BLaER1 treated with 17β-estradiol and CSF1 and Interleukin-3, amounts not matched to agents 10 nM and 100 nM (cell line): ENCODE measurements around the gene LRBA.
A peak's percentile ranks its signal among the peaks of the same experiment; 100 is the strongest.

Source experiments
- H3K27ac ChIP-seq, 11 experiments: shearing (Covaris generic); formaldehyde crosslinking; 2 replicates each; pipeline ENCODE4 v1.8.1; 2022
- H3K27me3 ChIP-seq, 11 experiments: shearing (Covaris generic); formaldehyde crosslinking; 2 replicates each; pipeline ENCODE4 v1.8.1; 2022
- H3K36me3 ChIP-seq, 11 experiments: shearing (Covaris generic); formaldehyde crosslinking; 2 replicates each; pipeline ENCODE4 v1.8.1; 2022
- H3K4me1 ChIP-seq, 10 experiments: shearing (Covaris generic); formaldehyde crosslinking; 2 replicates each; pipeline ENCODE4 v1.8.1; 2022
- H3K4me2 ChIP-seq, 11 experiments: shearing (Covaris generic); formaldehyde crosslinking; 2 replicates each; pipeline ENCODE4 v1.8.1; 2022
- H3K4me3 ChIP-seq, 10 experiments: shearing (Covaris generic); formaldehyde crosslinking; 2 replicates each; pipeline ENCODE4 v1.8.1; 2022
- H3K9ac ChIP-seq, 11 experiments: shearing (Covaris generic); formaldehyde crosslinking; 2 replicates each; pipeline ENCODE4 v1.8.1; 2022
- H3K9me3 ChIP-seq, 11 experiments: shearing (Covaris generic); formaldehyde crosslinking; replicated peaks in 1 of 11; 2 replicates each; pipeline ENCODE4 v1.8.1; 2022
- H4K20me1 ChIP-seq, 11 experiments: shearing (Covaris generic); formaldehyde crosslinking; 2 replicates each; pipeline ENCODE4 v1.8.1; 2022
- Cebpa-rat ChIP-seq, 11 experiments: shearing (Covaris generic); IDR thresholded peaks; 2 replicates each; pipeline ENCODE4 v1.8.1; 2022

The LRBA gene

DNA sequence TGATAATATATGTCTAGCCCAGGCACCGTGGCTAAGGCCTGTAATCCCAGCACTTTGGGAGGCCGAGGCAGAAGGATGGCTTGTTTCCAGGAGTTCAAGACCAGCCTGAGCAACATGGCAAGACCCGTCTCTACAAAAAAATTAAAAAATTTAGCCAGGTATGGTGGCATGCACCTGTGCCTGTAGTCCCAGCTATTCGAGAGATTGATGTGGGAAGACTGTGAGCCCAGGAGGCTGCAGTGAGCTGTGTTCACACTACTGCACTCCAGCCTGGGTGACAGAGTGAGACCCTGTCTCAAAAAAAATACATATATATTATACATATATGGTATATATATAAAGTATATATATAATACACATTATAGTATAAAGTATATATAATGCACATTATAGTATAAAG is 595.1 kb downstream of the LRBA start:
- Histone ChIP-seq H3K27me3 (no peaks in the 10 kb centered on the region), H3K4me2 (no peak overlapping the region), H3K4me1 (no peaks in the 10 kb centered on the region), H3K4me3 (no peak overlapping the region), H3K27ac (no peak overlapping the region), H4K20me1 (no peaks in the 10 kb centered on the region), H3K9ac (no peak overlapping the region), H3K9me3 (no peaks in the 10 kb centered on the region), H3K36me3 (peaks cover 0 to 5% (median 0%) of the 10 kb centered on the region in 11 experiments; a peak in 1 of 22 replicates)
- TF ChIP-seq Cebpa-rat (IDR thresholded peaks at IDR 0.05): no peak

DNA sequence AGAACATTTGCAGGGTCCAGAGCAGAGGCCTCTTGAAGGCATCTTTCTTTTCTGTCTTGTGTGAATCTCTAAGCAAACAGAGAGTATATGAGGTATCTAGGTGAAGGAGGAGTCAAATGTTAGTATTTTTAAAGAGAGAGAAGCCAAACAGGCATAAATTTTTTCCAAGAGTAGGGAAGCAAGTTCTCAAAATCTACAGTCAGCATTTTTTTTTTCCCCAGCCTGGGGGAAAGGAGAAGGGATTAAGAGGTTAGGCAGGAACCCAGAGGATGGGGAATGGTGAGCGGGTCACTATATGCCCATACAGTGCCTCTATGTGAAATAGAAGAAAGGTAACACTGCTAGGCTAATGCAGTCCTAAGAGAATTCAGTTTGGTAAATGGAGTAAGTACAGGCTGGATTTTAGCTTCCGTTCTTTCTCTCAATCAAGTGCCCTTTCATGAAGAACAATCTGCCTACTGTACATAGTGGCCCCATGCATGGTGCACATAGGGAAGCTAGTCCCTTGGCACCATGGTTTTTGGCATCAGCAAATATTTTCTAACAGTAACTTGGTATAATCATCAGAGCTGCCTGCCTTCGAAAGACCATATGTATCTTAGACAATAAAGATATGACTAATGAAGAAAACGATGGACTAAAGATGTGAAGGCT is 596.2 kb downstream of the LRBA start:
- Histone ChIP-seq H3K27me3 (no peaks in the 10 kb centered on the region), H3K9me3 (no peaks in the 10 kb centered on the region), H3K4me3 (no peak overlapping the region), H3K4me2 (no peak overlapping the region), H3K36me3 (peaks cover 0 to 5% (median 0%) of the 10 kb centered on the region in 11 experiments; a peak in 1 of 22 replicates), H4K20me1 (no peaks in the 10 kb centered on the region), H3K27ac (no peak overlapping the region), H3K4me1 (no peaks in the 10 kb centered on the region), H3K9ac (no peak overlapping the region)
- TF ChIP-seq Cebpa-rat (IDR thresholded peaks at IDR 0.05): no peak

DNA sequence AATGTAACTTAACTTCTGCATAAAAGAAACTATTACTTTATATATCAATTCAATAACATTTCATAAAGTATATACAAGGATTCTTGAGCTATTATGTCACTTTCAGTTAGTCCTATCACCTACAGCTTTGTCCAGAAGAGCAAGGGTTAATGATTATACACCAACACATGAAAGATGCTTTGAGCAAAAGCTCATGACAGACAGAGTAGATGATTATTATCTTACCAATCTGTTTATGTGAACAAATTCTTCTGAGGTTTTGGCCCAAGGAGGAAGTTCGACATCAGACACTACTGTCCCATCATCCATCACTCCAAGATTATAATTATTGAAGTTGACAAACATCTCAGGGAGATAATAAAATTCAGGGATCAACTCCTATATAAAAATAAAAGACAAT is 599.9 kb downstream of the LRBA start:
- H3K4me1 ChIP-seq: no peaks in the 10 kb centered on the region
- H3K27me3 ChIP-seq: no peaks in the 10 kb centered on the region
- TF ChIP-seq Cebpa-rat (IDR thresholded peaks at IDR 0.05): no peak
- no peaks in the 10 kb centered on the region for H4K20me1 ChIP-seq
- no peaks in the 10 kb centered on the region for H3K9me3 ChIP-seq
- no peak overlapping the region for H3K4me3 ChIP-seq
- no peak overlapping the region for H3K4me2 ChIP-seq
- no peak overlapping the region for H3K27ac ChIP-seq
- no peaks in the 10 kb centered on the region for H3K36me3 ChIP-seq
- no peak overlapping the region for H3K9ac ChIP-seq

DNA sequence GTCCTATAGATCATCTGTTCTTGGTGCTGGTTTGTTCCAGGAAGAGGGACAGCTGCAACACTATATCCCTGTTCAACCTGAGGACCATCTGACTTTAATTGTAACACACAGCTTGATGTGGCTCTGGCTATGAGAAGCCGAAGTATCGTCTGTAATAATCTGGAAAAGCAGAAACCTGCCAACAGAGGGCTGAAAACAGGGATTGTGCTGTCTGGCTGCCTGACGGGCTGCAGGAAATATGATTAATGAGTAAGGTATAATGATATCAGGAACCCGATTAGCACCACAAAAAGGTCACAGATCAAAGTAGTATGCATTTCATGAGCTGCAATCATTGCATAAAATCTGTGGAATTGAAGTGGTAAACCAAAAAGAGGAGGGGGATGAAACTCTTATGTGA is 603.6 kb downstream of the LRBA start:
- Histone ChIP-seq H4K20me1 (no peaks in the 10 kb centered on the region), H3K27ac (no peak overlapping the region), H3K27me3 (no peaks in the 10 kb centered on the region), H3K4me2 (no peak overlapping the region), H3K4me3 (no peak overlapping the region), H3K36me3 (no peaks in the 10 kb centered on the region), H3K4me1 (no peaks in the 10 kb centered on the region), H3K9me3 (no peaks in the 10 kb centered on the region), H3K9ac (no peak overlapping the region)
- no peak for TF ChIP-seq Cebpa-rat (IDR thresholded peaks at IDR 0.05)

DNA sequence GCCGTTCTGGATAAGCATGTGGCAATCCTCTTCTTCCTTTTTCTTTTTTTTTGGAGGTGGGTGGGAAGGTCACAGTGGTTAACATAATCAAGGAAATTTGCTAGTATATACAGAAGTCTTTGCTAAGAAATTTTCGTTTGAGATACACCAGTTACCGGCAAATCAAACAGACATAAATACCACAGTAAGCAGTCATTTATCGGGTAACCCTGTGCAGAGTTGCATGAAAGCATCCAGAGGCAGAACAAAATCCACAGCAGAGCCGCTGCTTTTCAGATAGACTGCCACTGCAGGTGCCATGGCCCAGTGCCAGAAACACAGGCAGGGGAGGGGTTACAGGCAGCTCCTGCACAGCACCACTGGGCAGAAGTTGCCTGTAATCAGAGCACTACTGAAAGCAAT is 612.2 kb downstream of the LRBA start:
- no peaks in the 10 kb centered on the region for H3K36me3 ChIP-seq
- peak overlapping the region in 10 of 11 experiments; percentile 14 to 49 (median 37); a peak in 14 of 22 replicates for H3K4me2 ChIP-seq
- no peaks in the 10 kb centered on the region for H3K9me3 ChIP-seq
- H3K27me3 ChIP-seq: no peaks in the 10 kb centered on the region
- peaks cover 5 to 17% (median 7%) of the 10 kb centered on the region in 10 experiments; a peak in 16 of 20 replicates for H3K4me1 ChIP-seq
- no peak overlapping the region for H3K4me3 ChIP-seq
- no peak overlapping the region for H3K9ac ChIP-seq
- no peak overlapping the region for H3K27ac ChIP-seq
- TF ChIP-seq Cebpa-rat (IDR thresholded peaks at IDR 0.05): no peak
- H4K20me1 ChIP-seq: no peaks in the 10 kb centered on the region

DNA sequence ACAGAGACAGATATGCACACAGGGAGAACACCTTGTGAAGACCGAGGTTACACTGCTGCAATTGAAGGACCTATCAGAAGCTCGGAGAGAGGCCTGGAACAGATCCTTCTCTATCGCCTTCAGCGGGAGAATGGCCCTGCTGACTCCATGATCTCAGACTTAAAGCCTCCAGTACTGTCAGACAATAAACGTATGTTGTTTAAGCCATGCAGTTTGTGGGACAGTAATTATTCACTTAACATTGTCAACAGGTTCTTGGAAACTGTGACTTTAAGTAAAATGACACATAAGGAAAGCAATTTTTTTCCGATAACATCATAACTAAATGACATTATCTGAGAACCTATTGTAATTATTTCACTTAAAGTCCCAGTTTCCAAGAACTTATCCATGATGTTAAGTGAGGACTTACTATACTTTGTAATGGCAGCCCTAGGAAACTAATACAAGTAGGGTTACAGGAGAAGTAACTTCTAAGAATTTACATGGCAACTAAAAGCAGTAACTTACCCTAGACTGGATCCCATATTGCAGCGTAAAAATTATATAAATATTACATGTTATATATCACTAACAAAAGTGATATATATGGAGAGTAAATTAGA is 613.9 kb downstream of the LRBA start:
- no peak overlapping the region for H3K9ac ChIP-seq
- H3K27me3 ChIP-seq: no peaks in the 10 kb centered on the region
- peaks cover 5 to 17% (median 7%) of the 10 kb centered on the region in 10 experiments; a peak in 16 of 20 replicates for H3K4me1 ChIP-seq
- H3K27ac ChIP-seq: no peak overlapping the region
- H3K36me3 ChIP-seq: no peaks in the 10 kb centered on the region
- H3K9me3 ChIP-seq: no peaks in the 10 kb centered on the region
- H3K4me3 ChIP-seq: no peak overlapping the region
- no peaks in the 10 kb centered on the region for H4K20me1 ChIP-seq
- TF ChIP-seq Cebpa-rat (IDR thresholded peaks at IDR 0.05): no peak
- no peak overlapping the region for H3K4me2 ChIP-seq

DNA sequence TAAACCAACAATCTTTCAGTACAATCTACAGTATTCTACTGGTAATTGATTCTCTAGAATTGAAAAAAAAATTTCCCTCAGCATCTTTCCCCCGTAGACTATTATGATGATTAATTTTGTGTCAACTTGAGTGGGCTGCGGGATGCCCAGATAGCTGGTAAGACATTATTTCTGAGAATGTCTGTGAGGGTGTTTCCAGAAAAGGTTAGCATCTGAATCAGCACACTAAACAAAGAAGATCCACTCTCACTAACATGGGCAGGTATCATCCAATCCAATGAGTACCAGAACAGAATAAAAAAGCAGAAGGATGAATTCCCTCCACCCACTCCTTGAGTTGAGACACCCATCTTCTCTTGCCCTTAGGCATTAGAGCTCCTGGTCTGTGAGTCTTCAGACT is 619.2 kb downstream of the LRBA start:
- H3K36me3 ChIP-seq: no peaks in the 10 kb centered on the region; a peak in 1 of 22 replicates
- H3K27me3 ChIP-seq: no peaks in the 10 kb centered on the region
- no peak overlapping the region for H3K4me2 ChIP-seq
- TF ChIP-seq Cebpa-rat (IDR thresholded peaks at IDR 0.05): no peak
- H3K9me3 ChIP-seq: peaks cover 10 to 19% (median 16%) of the 10 kb centered on the region in 11 experiments; a peak in 20 of 22 replicates
- no peaks in the 10 kb centered on the region for H4K20me1 ChIP-seq
- no peak overlapping the region for H3K27ac ChIP-seq
- 0 out of 20 replicates have a peak, but pooled peaks cover 0 to 5% (median 0%) of the 10 kb centered on the region in 10 experiments for H3K4me1 ChIP-seq
- no peak overlapping the region for H3K9ac ChIP-seq
- no peak overlapping the region for H3K4me3 ChIP-seq

DNA sequence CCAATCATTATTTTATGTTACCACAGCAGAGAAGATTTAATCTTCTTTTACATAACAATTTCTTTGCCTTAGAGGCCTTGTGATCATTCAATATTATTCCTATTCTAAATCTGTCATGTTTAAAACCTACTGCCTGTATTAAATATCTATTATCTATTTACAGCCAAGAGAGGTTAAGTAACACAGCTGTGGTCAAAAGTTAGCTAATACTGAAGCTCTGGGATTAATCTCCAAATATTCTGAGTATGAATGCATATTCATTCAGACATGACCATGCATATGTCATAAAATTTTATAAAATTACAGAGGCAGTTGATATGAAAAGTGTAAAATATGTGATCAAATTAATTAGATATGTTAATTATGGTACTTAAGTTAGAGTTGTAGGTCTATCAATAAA is 621.0 kb downstream of the LRBA start:
- Histone ChIP-seq H3K27me3 (no peaks in the 10 kb centered on the region), H4K20me1 (no peaks in the 10 kb centered on the region), H3K4me3 (no peak overlapping the region), H3K4me2 (no peak overlapping the region), H3K4me1 (no peaks in the 10 kb centered on the region), H3K36me3 (no peaks in the 10 kb centered on the region; a peak in 1 of 22 replicates), H3K27ac (no peak overlapping the region), H3K9ac (no peak overlapping the region), H3K9me3 (peaks cover 10 to 19% (median 16%) of the 10 kb centered on the region in 11 experiments; a peak in 20 of 22 replicates)
- TF ChIP-seq Cebpa-rat (IDR thresholded peaks at IDR 0.05): no peak

DNA sequence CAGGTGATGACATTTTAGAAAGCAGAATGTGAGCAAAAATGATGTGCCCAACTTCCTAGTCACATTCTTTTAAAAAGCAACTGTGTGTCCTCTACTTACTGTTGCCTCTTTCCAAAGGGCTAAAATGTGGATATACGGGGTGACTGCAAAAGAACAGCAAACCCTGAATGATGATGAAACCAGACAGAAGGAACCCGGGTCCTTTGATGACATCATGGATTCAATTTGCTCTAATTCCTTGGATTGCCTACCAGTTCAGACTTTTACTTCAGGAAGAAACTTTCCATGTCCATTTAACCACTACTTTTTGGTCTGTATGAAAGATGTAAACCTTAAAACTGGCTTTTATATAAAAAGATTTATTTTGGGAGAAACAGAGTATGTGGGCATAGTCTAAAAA is 624.0 kb downstream of the LRBA start:
- H3K9ac ChIP-seq: no peak overlapping the region
- no peak overlapping the region for H3K4me3 ChIP-seq
- H3K36me3 ChIP-seq: no peaks in the 10 kb centered on the region; a peak in 1 of 22 replicates
- H3K4me1 ChIP-seq: peaks cover 0 to 18% (median 1%) of the 10 kb centered on the region in 10 experiments; a peak in 8 of 20 replicates
- H3K4me2 ChIP-seq: no peak overlapping the region
- no peak overlapping the region for H3K27ac ChIP-seq
- peaks cover 10 to 23% (median 17%) of the 10 kb centered on the region in 11 experiments; a peak in 20 of 22 replicates for H3K9me3 ChIP-seq
- H4K20me1 ChIP-seq: no peaks in the 10 kb centered on the region
- H3K27me3 ChIP-seq: no peaks in the 10 kb centered on the region
- TF ChIP-seq Cebpa-rat (IDR thresholded peaks at IDR 0.05): no peak

DNA sequence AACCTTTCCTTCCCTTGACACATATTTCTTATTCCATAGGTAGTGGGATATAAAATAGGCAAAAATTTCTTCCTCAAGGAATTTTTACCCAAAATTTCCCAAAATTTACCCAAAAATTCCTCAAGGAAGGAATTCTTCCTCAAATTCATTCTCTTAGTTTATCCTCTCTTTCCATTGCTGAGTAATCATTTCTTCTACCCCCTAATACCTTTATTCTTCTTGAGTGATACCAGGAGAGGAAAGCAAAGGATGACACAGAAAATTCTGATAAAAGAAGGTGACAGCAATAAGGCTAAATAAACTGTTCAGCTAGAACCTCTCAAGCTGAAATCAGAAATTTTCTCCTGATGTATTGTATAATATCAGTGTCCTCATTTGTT is 624.6 kb downstream of the LRBA start:
- no peak for TF ChIP-seq Cebpa-rat (IDR thresholded peaks at IDR 0.05)
- Histone ChIP-seq H3K4me1 (peaks cover 4 to 24% (median 6%) of the 10 kb centered on the region in 10 experiments), H3K9me3 (peaks cover 10 to 23% (median 17%) of the 10 kb centered on the region in 11 experiments; a peak in 20 of 22 replicates), H3K27me3 (no peaks in the 10 kb centered on the region), H3K27ac (no peak overlapping the region), H3K9ac (no peak overlapping the region), H3K4me2 (no peak overlapping the region), H3K4me3 (no peak overlapping the region), H3K36me3 (no peaks in the 10 kb centered on the region; a peak in 1 of 22 replicates), H4K20me1 (no peaks in the 10 kb centered on the region)
